A549 treated with AZD9567 at 1 μM for 4 hours (cell line): ENCODE results near the gene CERS3. TPM values are rescaled to one million over a fixed set of nuclear protein-coding genes. Genes with fewer than 3 reads are reported as not detected.

Experiments
- total RNA-seq: library from RNA; stranded (reverse); fragments of 200-300 nt; extraction: Qiagen RNA extraction; gene quantifications from 5 replicates; pipeline ENCODE4 v1.2.3, GENCODE V29; 2022; ENCODE audit not compliant: insufficient read depth

CERS3 gene
- total RNA-seq, result not detected in 5 replicates

DNA sequence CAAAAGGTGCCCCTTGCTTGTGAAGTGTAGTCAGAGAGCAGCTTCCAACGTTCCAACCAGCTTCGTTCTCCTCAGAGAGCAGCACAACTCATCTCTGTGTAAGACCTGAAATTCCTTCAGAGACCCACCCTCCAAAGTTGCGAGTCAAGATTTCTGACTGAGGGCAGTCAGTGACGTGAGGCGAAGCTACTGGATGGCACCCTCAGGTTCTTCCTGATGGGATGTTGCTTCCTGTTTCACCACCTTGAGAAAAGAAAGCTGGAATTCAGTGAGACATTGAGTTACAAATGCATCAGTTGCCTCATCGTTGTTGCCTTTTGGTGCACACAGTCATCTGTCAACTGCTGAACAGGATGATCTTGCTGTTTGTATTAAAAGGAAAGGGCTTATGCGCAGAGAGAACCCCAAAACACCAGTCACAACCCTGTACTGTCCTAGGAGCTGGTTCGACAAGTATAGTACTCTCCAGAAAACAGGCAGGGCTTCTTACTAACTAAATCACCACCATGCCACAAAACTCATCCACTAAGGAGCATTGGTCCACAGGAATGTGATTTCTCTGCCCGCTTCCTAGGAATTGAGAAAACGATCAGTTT, at the start of gene CERS3:
CERS3 (minus strand) TSS at position 118 of the 596 bp plus-strand sequence. CDS start 27,101 bp downstream, outside the sequence.

Other genes with a start within 250 kb of the CERS3 start
- 0.11 to 0.29 TPM (median 0.21 TPM) in 4 of 5 replicates, not detected in the other for gene ADAMTS17, start 187.0 kb downstream of the CERS3 start, total RNA-seq
- 10.5 to 23.6 TPM (median 13.4 TPM) in 5 replicates for gene LINS1, start 73.2 kb upstream of the CERS3 start, total RNA-seq
- 9.7 to 16.6 TPM (median 11.7 TPM) in 5 replicates for gene ASB7, start 73.6 kb upstream of the CERS3 start, total RNA-seq